ENCODE results near the gene FHIT.

DNA sequence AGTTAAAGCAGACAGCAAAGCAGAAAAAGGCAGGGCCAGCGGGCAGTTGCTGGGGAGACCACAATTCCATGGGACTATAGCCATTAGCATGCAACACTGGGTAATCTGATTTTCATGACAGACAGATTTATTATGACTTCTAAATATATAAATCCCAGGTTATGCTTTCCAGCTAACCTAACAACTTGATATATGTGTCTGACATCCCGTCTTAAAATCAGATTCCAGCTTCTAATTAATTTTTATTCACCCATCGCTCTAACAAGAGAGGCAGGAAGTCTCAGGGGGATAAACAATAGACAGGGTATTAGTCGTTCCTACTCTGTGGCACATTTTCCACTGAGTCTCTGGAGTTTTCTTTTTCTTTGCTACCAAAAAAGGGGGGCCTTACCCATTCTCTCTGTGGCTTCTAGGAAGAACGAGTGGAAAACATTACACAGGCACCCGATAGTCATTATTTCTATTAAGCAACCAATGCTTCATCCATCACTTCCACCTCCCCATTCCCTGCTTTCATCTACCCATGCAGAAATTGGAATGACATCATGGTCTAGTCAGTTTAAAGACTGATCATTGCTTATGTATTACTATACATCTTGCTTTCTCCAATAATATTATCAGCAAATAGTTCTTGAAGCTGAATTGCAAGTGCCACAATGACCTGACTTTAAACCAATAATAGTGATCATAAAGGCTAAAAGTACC, 173.1 kb downstream of the FHIT start:
- TF ChIP-seq, protein P1, sequence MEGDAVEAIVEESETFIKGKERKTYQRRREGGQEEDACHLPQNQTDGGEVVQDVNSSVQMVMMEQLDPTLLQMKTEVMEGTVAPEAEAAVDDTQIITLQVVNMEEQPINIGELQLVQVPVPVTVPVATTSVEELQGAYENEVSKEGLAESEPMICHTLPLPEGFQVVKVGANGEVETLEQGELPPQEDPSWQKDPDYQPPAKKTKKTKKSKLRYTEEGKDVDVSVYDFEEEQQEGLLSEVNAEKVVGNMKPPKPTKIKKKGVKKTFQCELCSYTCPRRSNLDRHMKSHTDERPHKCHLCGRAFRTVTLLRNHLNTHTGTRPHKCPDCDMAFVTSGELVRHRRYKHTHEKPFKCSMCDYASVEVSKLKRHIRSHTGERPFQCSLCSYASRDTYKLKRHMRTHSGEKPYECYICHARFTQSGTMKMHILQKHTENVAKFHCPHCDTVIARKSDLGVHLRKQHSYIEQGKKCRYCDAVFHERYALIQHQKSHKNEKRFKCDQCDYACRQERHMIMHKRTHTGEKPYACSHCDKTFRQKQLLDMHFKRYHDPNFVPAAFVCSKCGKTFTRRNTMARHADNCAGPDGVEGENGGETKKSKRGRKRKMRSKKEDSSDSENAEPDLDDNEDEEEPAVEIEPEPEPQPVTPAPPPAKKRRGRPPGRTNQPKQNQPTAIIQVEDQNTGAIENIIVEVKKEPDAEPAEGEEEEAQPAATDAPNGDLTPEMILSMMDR (IDR thresholded peaks at IDR 0.05; ENCODE audit: low read depth, low read length): no peak
- TF ChIP-seq EZH2phosphoT487 (IDR thresholded peaks at IDR 0.05; ENCODE audit: low read depth): no peak
